HG02623 (cell line): Measurements from ENCODE around the gene ENPEP.

Experiments used
- ATAC-seq: cut with Tn5 transposase; IDR thresholded peaks from one replicate; pipeline ENCODE4 v1.9.1; 2021; ENCODE audit warnings: moderate library complexity; ENCODE audit not compliant: unreplicated experiment

The ENPEP gene

DNA sequence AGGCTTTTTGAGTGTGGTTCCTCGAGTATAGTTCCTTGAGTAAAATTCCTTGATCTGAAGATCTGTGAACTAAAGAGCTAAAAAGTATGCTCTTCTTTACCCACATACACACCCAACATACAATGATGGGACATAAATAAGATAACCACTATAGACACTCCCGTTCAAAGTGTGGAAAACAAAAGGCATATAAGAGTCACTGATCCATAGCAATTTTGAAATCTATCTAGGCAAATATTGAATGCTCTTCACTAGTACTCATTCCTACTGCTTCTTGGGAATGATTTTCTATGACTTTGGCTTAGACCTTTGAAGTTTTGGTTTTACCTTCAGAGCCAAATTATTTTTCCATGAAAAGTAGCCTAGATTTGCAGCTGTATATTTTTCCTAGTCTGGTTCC lies 120.5 kb downstream of the ENPEP start:
- ATAC-seq: no peak

GRCh38 chr4:110597582-110597981 lies 121.6 kb downstream of the ENPEP start:
- ATAC-seq: no peak

DNA sequence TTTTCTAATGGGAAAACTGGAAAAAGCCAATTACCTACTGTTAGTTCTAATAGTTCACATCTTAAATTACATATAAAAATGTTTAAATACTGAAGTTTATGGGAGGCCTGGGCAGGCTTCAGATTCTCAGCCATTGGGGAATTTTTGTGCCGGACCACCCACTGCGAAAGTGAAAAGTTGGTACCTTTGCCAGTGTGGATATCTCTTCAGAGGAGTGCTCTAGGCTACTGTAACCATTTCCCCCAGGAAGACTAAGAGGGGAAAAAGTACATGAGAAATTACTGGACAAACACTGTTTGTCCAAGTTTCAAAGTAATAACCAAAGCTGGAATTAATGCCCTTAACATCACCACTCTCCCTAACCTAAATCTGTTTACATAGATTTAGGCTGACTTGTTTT lies 126.1 kb downstream of the ENPEP start:
- no peak for ATAC-seq

- no peak for ATAC-seq
These were observed 129.1 kb downstream of the ENPEP start for GRCh38 chr4:110605077-110605476.

DNA sequence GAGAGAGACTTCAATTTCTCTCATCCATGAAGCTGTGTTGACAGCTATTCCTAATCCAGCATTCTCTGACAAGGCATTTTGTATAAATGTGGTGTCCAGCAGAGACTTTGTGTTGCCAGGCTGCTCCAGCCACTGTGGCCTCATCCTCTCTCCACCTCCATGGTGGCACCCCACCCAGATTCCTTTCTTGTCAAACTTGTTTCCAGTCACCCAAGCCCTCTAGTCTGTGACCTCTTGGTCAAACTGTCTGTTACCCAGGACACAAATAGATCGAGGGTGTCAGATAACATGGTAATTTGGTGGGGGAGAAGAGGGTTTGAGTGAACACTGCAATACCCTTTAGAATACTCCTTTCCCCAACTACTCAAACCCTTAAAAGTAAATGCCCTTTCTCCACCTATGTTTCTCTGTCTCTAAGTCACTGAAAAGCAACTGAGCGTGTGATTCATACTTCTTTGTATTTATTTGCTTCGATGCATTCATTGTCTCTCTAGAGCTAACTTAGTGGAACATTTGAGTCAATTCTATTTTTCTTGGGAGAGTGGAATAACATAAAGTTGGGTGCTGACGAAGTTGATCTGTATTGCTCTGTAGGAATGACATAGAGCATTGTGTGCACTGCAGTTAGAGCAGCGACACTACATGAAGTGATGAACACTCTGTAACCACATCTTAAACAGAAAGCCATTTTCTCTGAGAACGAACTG lies 133.2 kb downstream of the ENPEP start:
- ATAC-seq: no peak

DNA sequence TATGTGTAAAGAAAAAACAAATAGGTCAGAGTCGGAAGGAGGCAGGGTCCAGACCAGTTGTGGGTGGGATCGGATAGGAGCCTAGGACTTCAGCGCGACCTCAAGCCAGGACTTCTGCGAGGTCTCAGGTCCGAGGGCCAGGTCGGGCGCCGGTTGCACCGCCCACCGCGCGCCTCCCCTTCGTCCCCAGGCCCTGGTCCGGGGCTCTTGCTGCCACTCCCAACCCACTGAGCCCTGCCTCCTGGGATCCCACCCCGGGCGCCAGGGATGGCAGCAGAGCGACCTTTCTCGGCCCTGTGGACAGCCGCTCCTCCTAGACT lies 134.6 kb downstream of the ENPEP start:
- ATAC-seq: no peak

DNA sequence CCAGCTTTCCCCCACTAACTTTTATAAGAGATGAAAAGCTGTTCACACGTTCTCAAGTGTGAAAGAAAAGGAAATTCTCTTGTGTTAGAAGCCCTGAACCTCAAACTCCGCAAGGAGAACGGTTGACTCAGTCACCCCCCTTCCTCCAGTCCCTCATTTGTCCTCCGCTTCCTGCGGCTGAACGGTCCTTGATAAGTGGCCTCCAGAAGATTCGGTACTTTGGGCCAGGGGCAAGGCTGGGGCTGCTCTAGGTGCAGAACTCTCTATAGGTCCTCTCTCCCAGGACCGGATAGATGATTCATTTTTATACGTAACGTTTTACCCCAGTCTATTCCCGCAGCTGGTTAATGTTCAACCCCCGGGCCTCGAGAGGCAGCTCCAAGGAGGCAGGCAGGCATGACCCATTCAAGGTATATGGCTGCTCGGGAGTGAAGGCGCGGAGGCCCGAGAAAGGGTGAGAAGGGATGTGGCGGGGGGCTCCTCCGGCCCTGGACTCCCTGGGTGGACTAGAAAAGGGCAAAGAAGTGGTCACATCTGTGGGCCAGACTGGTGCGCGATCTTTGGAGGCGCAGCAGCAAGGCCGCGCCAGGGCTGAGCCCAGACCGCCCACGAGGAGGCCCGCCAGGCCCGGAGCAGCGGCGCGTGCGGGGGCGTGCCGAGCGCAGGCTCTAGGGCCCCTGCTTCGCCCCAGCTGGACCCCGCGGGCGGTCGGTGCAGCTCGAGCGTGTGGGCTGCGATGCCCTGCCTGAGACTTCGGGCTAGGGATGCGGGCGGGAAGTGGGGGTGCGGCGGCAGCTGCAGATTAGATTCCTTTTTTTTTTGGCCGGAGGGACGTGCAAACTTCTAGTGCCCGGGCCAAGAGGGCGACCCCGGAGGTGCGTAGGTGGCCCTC lies 135.2 kb downstream of the ENPEP start:
- peak; percentile 79 for ATAC-seq

GRCh38 chr4:110611968-110612447 lies 136.1 kb downstream of the ENPEP start:
- ATAC-seq: no peak

GRCh38 chr4:110612631-110613269 lies 136.8 kb downstream of the ENPEP start:
- ATAC-seq: no peak

DNA sequence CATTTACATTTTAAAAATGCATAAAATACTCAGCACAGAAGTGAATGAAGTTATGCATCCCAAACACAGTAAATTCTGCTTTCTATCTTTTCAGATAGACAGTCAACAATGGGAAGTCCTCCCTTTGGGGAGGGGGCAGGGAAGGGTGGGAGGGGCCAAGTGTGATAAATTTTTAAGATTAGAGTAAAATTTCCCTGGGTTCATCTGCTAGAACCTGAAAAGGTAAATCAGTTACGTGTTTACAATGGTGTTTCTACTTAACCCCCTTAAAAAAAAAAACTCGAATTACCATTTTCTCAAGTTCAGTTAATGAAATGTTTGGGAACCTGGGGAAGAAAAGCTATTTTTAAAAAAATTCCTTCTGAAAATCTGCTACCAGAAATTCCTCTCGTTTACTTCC lies 137.8 kb downstream of the ENPEP start:
- ATAC-seq: no peak

- no peak for ATAC-seq
These were observed 138.4 kb downstream of the ENPEP start for GRCh38 chr4:110614173-110614963.
